Gastroesophageal sphincter (tissue), 3 donors: Measurements from ENCODE around the gene PUM1.

Source experiments
- CTCF ChIP-seq, 4 experiments: fragments of 200-600 bp in 2 of 4; fragments of 450-650 bp in 2 of 4; sonication (generic) in 1 of 4; IDR thresholded peaks; one replicate each; pipeline ENCODE4 v1.5.1; 2017 to 2019; ENCODE audit warnings: antibody characterized with exemption in 4 of 4, mild to moderate bottlenecking in 2 of 4, moderate library complexity in 2 of 4
- EP300 ChIP-seq: sonication (generic); formaldehyde crosslinking; IDR thresholded peaks from one replicate; pipeline ENCODE4 v1.6.1; 2017; ENCODE audit warnings: antibody characterized with exemption, mild to moderate bottlenecking

GRCh38 chr1:31011719-31012118 is 53.8 kb downstream of the PUM1 start:
- TF ChIP-seq CTCF (IDR thresholded peaks at IDR 0.05) (no peak), EP300 (no peak)
